Omental fat pad (tissue), 4 donors: Measurements from ENCODE around the gene ALG12. TPM values are rescaled to one million over a fixed set of nuclear protein-coding genes. Genes with fewer than 3 reads are reported as not detected.
A peak's percentile ranks its signal among the peaks of the same experiment; 100 is the strongest.

ENCODE experiments used
- ATAC-seq: fragments of 150-250 bp; one replicate; pipeline ENCODE4 v1.9.1; 2016; ENCODE audit warnings: mild to moderate bottlenecking, moderate library complexity; ENCODE audit not compliant: low FRiP score
- DNase-seq: peaks from one replicate; pipeline ENCODE4 v3.0.0-alpha.2; 2019; ENCODE audit warnings: low spot score
- CTCF ChIP-seq, 3 donors: fragments of 450-650 bp; IDR thresholded peaks; one replicate each; pipeline ENCODE4 v1.5.1; 2016 to 2017; ENCODE audit warnings: antibody characterized with exemption in 3 of 3, mild to moderate bottlenecking in 3 of 3, moderate library complexity in 2 of 3
- total RNA-seq, 4 donors: library from RNA; depleted of rRNA; stranded (reverse); fragments of >200 nt; gene quantifications; one replicate each; pipeline ENCODE4 v1.1.0, GENCODE V29; 2016

The ALG12 gene
- total RNA-seq, 4 donors from 2014 or later = 11.7 to 21.8 (median 13.0) TPM

GRCh38 chr22:49930596-49931412 is 12.6 kb upstream of the ALG12 start:
- DNase-seq (no peak), ATAC-seq (no peak)
- no peak for TF ChIP-seq CTCF (IDR thresholded peaks at IDR 0.05)

- DNase-seq (no peak), ATAC-seq (no peak)
- TF ChIP-seq CTCF (IDR thresholded peaks at IDR 0.05) = no peak
Observed at GRCh38 chr22:49929994-49930575, 11.8 kb upstream of the ALG12 start.

GRCh38 chr22:49929211-49929979 is 11.2 kb upstream of the ALG12 start:
- no peak for DNase-seq
- peak; percentile 40 for ATAC-seq
- TF ChIP-seq CTCF (IDR thresholded peaks at IDR 0.05) = peak in 2 of 3 donors; percentile 92

GRCh38 chr22:49928555-49929210 is 10.4 kb upstream of the ALG12 start:
- ATAC-seq (no peak), DNase-seq (no peak)
- TF ChIP-seq CTCF (IDR thresholded peaks at IDR 0.05) = no peak

GRCh38 chr22:49928185-49928495 is 9.9 kb upstream of the ALG12 start:
- no peak for ATAC-seq
- DNase-seq = no peak
- no peak for TF ChIP-seq CTCF (IDR thresholded peaks at IDR 0.05)

GRCh38 chr22:49927483-49928184 is 9.4 kb upstream of the ALG12 start:
- DNase-seq (no peak), ATAC-seq (no peak)
- no peak for TF ChIP-seq CTCF (IDR thresholded peaks at IDR 0.05)
